Loucy (cell line): Measurements from ENCODE around the gene KRTAP5-1.
"Not testable (repeated sequence)": the region's sequence is repeated elsewhere in the genome, so short reads cannot be mapped to it uniquely, and the experiment has no call there.

ENCODE experiments used
- H2AFZ ChIP-seq: fragments of 200-600 bp; sonication (generic); 2 replicates; pipeline ENCODE4 v1.6.0; 2016; ENCODE audit warnings: antibody characterized with exemption, mild to moderate bottlenecking, low read length, moderate library complexity
- H3F3A ChIP-seq: fragments of 200-600 bp; 2 replicates; pipeline ENCODE4 v1.6.0; 2016; ENCODE audit warnings: antibody characterized with exemption, low read depth, mild to moderate bottlenecking
- H3K27me3 ChIP-seq: fragments of 200-600 bp; sonication (generic); 2 replicates; pipeline ENCODE4 v1.6.1; 2014; ENCODE audit warnings: low read length, mild to moderate bottlenecking; ENCODE audit not compliant: insufficient read depth, poor library complexity, severe bottlenecking
- H3K36me3 ChIP-seq: fragments of 200-600 bp; sonication (generic); 2 replicates; pipeline ENCODE4 v1.6.1; 2016; ENCODE audit warnings: low read length; ENCODE audit not compliant: insufficient read depth
- H3K4me1 ChIP-seq: fragments of 200-600 bp; sonication (generic); 2 replicates; pipeline ENCODE4 v1.5.1; 2014; ENCODE audit warnings: low read length, mild to moderate bottlenecking; ENCODE audit not compliant: insufficient read depth, poor library complexity, severe bottlenecking
- H3K4me2 ChIP-seq: fragments of 200-600 bp; sonication (generic); 2 replicates; pipeline ENCODE4 v1.6.0; 2014; ENCODE audit warnings: antibody characterized with exemption, low read length, low read depth, mild to moderate bottlenecking; ENCODE audit not compliant: poor library complexity, severe bottlenecking
- H3K4me3 ChIP-seq: fragments of 200-600 bp; sonication (generic); 2 replicates; pipeline ENCODE4 v1.5.1; 2014; ENCODE audit warnings: low read length, mild to moderate bottlenecking, mixed read lengths; ENCODE audit not compliant: poor library complexity, severe bottlenecking
- H3K79me2 ChIP-seq: fragments of 200-600 bp; sonication (generic); 2 replicates; pipeline ENCODE4 v1.6.1; 2014; ENCODE audit warnings: low read length; ENCODE audit not compliant: insufficient read depth
- H3K9ac ChIP-seq: fragments of 200-600 bp; sonication (generic); 2 replicates; pipeline ENCODE4 v1.6.0; 2014; ENCODE audit warnings: mild to moderate bottlenecking, low read depth, low read length, moderate library complexity; ENCODE audit not compliant: poor library complexity, severe bottlenecking
- H3K9me2 ChIP-seq: fragments of 200-600 bp; sonication (generic); replicated peaks from 2 replicates; pipeline ENCODE4 v1.6.1; 2016; ENCODE audit warnings: low read depth, low read length, mixed read lengths
- H3K9me3 ChIP-seq: fragments of 200-600 bp; sonication (generic); 2 replicates; pipeline ENCODE4 v1.6.1; 2014; ENCODE audit warnings: mild to moderate bottlenecking, antibody characterized with exemption, low read length, low read depth; ENCODE audit not compliant: insufficient read depth
- H4K20me1 ChIP-seq: fragments of 200-600 bp; sonication (generic); 2 replicates; pipeline ENCODE4 v1.6.0; 2014; ENCODE audit warnings: antibody characterized with exemption, low read length, mild to moderate bottlenecking; ENCODE audit not compliant: insufficient read depth, poor library complexity, severe bottlenecking
- CTCF ChIP-seq: fragments of 200-600 bp; sonication (generic); conservative IDR thresholded peaks from 2 replicates; pipeline ENCODE4 v1.5.1; 2014; ENCODE audit warnings: mild to moderate bottlenecking, antibody characterized with exemption, low read length
- EZH2phosphoT487 ChIP-seq: fragments of 200-600 bp; IDR thresholded peaks from 2 replicates; pipeline ENCODE4 v1.6.1; 2018; ENCODE audit warnings: antibody characterized with exemption, mild to moderate bottlenecking, moderate library complexity, borderline replicate concordance

Gene KRTAP5-1

GRCh38 chr11:1581976-1582375, 3.1 kb downstream of the KRTAP5-1 start:
- H3K4me1 ChIP-seq: no peaks in the 10 kb centered on the region
- no peaks in the 10 kb centered on the region for H3F3A ChIP-seq
- H3K36me3 ChIP-seq: no peaks in the 10 kb centered on the region
- H4K20me1 ChIP-seq: no peaks in the 10 kb centered on the region
- no peak overlapping the region for H3K4me3 ChIP-seq
- no peak overlapping the region for H3K9ac ChIP-seq
- no peaks in the 10 kb centered on the region for H3K27me3 ChIP-seq
- H2AFZ ChIP-seq: no peak overlapping the region
- peaks cover 5% of the 10 kb centered on the region; the same call in 1 of the 2 replicates for H3K9me3 ChIP-seq
- H3K4me2 ChIP-seq: no peak overlapping the region
- TF ChIP-seq CTCF (no peak), EZH2phosphoT487 (no peak)
- no peaks in the 10 kb centered on the region for H3K9me2 ChIP-seq
- H3K79me2 ChIP-seq: no peaks in the 10 kb centered on the region

- no peak overlapping the region for H3K9ac ChIP-seq
- H3K27me3 ChIP-seq: no peaks in the 10 kb centered on the region
- H3K4me2 ChIP-seq: no peak overlapping the region
- H4K20me1 ChIP-seq: no peaks in the 10 kb centered on the region
- H2AFZ ChIP-seq: no peak overlapping the region
- no peaks in the 10 kb centered on the region for H3K36me3 ChIP-seq
- no peaks in the 10 kb centered on the region for H3K9me2 ChIP-seq
- H3K4me1 ChIP-seq: no peaks in the 10 kb centered on the region
- H3K79me2 ChIP-seq: no peaks in the 10 kb centered on the region
- H3K4me3 ChIP-seq: no peak overlapping the region
- TF ChIP-seq EZH2phosphoT487: no peak
- no peak for TF ChIP-seq CTCF
- no peaks in the 10 kb centered on the region for H3F3A ChIP-seq
- H3K9me3 ChIP-seq: peaks cover 5% of the 10 kb centered on the region; the same call in 1 of the 2 replicates
Measured at GRCh38 chr11:1576825-1577224, 8.3 kb downstream of the KRTAP5-1 start.

GRCh38 chr11:1575756-1576155, 9.3 kb downstream of the KRTAP5-1 start:
- not testable (repeated sequence) for H3K79me2 ChIP-seq, H3K4me2 ChIP-seq, H3K27me3 ChIP-seq, H2AFZ ChIP-seq, H3K4me1 ChIP-seq, H3F3A ChIP-seq, H3K9me2 ChIP-seq, H3K9ac ChIP-seq, H3K4me3 ChIP-seq, H3K36me3 ChIP-seq, H3K9me3 ChIP-seq, H4K20me1 ChIP-seq

- Histone ChIP-seq H3K4me2 (no peak overlapping the region), H3K4me1 (no peaks in the 10 kb centered on the region), H3F3A (no peaks in the 10 kb centered on the region), H3K9ac (no peak overlapping the region), H2AFZ (no peak overlapping the region), H3K9me3 (no peaks in the 10 kb centered on the region), H3K27me3 (no peaks in the 10 kb centered on the region), H3K79me2 (no peaks in the 10 kb centered on the region), H3K4me3 (no peak overlapping the region), H3K36me3 (no peaks in the 10 kb centered on the region), H3K9me2 (no peaks in the 10 kb centered on the region), H4K20me1 (no peaks in the 10 kb centered on the region)
- no peak for TF ChIP-seq CTCF
- TF ChIP-seq EZH2phosphoT487: no peak
Measured at GRCh38 chr11:1574933-1575242, 10.2 kb downstream of the KRTAP5-1 start.
